Peyer's patch (tissue), 4 donors: ENCODE results near the gene KIAA1614.

Experiments used
- POLR2A ChIP-seq, 2 donors: fragments of 450-650 bp; IDR thresholded peaks; one replicate each; pipeline ENCODE4 v1.5.1; 2017; ENCODE audit warnings: antibody characterized with exemption in 2 of 2, mild to moderate bottlenecking in 2 of 2, moderate library complexity in 2 of 2
- TF ChIP-seq, protein P1 (sequence below), 6 experiments: fragments of 450-650 bp in 4 of 6; fragments of 200-600 bp in 2 of 6; sonication (generic) in 1 of 6; IDR thresholded peaks; one replicate each; pipeline ENCODE4 v1.5.1; 2017 to 2019; ENCODE audit warnings: antibody characterized with exemption in 6 of 6, mild to moderate bottlenecking in 3 of 6, moderate library complexity in 1 of 6

DNA sequence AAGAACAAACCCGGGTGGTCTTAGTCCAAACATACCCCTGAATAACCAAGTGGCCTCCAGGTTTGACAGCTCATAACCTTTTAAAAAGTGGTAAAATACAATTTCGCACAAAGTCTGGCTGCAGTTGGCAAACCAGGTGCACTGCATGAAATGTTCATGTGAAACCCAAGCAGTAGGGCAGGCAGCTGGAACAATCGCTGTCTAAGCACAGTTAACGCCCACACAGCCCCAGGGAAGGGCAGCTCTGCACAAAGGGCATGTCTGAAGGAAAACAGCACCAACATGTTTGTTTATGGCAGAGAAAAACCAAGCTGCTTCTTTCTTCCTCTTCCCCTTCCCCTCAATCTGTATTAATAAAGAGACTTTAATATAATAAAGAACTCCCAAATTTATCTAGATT is 49.5 kb downstream of the KIAA1614 start:
- TF ChIP-seq, protein P1, sequence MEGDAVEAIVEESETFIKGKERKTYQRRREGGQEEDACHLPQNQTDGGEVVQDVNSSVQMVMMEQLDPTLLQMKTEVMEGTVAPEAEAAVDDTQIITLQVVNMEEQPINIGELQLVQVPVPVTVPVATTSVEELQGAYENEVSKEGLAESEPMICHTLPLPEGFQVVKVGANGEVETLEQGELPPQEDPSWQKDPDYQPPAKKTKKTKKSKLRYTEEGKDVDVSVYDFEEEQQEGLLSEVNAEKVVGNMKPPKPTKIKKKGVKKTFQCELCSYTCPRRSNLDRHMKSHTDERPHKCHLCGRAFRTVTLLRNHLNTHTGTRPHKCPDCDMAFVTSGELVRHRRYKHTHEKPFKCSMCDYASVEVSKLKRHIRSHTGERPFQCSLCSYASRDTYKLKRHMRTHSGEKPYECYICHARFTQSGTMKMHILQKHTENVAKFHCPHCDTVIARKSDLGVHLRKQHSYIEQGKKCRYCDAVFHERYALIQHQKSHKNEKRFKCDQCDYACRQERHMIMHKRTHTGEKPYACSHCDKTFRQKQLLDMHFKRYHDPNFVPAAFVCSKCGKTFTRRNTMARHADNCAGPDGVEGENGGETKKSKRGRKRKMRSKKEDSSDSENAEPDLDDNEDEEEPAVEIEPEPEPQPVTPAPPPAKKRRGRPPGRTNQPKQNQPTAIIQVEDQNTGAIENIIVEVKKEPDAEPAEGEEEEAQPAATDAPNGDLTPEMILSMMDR (IDR thresholded peaks at IDR 0.05): no peak
- no peak for TF ChIP-seq POLR2A (IDR thresholded peaks at IDR 0.05)
